Thoracic aorta (tissue), 2 donors: ENCODE results near the gene FAN1. TPM values are rescaled to one million over a fixed set of nuclear protein-coding genes. Genes with fewer than 3 reads are reported as not detected.

Experiments used
- ATAC-seq: fragments of 150-250 bp; one replicate; pipeline ENCODE4 v1.8.0; 2017; ENCODE audit warnings: low read depth; ENCODE audit not compliant: insufficient number of reproducible peaks, low FRiP score
- DNase-seq: peaks from one replicate; pipeline ENCODE4 v3.0.0-alpha.2; 2020; ENCODE audit warnings: low spot score
- H3K27ac ChIP-seq, 2 donors: fragments of 200-600 bp; sonication (generic); 1 replicate in 1 of 2; 2 replicates in 1 of 2; pipeline ENCODE4 v1.5.1; 2016; ENCODE audit warnings: mild to moderate bottlenecking in 2 of 2, moderate library complexity in 2 of 2
- H3K27me3 ChIP-seq: fragments of 200-600 bp; sonication (generic); replicated peaks from 2 replicates; pipeline ENCODE4 v1.6.0; 2016; ENCODE audit warnings: mild to moderate bottlenecking; ENCODE audit not compliant: insufficient read depth
- H3K36me3 ChIP-seq: fragments of 200-600 bp; sonication (generic); one replicate; pipeline ENCODE4 v1.5.1; 2016
- H3K4me1 ChIP-seq, 2 donors: fragments of 200-600 bp; sonication (generic); 1 replicate in 1 of 2; 2 replicates in 1 of 2; pipeline versions ENCODE4 v1.5.1 to v1.6.0; 2016; ENCODE audit warnings: low read depth in 2 of 2, mild to moderate bottlenecking in 1 of 2; ENCODE audit not compliant: control insufficient read depth in 1 of 2
- H3K4me3 ChIP-seq: fragments of 200-600 bp; sonication (generic); 2 replicates; pipeline ENCODE4 v1.5.1; 2016; ENCODE audit warnings: mild to moderate bottlenecking
- H3K9me3 ChIP-seq: fragments of 200-600 bp; sonication (generic); 2 replicates; pipeline ENCODE4 v1.5.1; 2016
- total RNA-seq, 2 donors: library from RNA; depleted of rRNA; stranded (reverse); fragments of >200 nt; gene quantifications; one replicate each; pipeline versions ENCODE4 v1.1.0 to v1.2.3, GENCODE V29; 2016
- TF ChIP-seq, protein P1 (sequence below): fragments of 200-600 bp; sonication (generic); IDR thresholded peaks from one replicate; pipeline ENCODE4 v1.5.1; 2019; ENCODE audit warnings: antibody characterized with exemption

FAN1 gene
- total RNA-seq, 2 donors from 2014 or later, result 5.8 to 14.5 TPM

DNA sequence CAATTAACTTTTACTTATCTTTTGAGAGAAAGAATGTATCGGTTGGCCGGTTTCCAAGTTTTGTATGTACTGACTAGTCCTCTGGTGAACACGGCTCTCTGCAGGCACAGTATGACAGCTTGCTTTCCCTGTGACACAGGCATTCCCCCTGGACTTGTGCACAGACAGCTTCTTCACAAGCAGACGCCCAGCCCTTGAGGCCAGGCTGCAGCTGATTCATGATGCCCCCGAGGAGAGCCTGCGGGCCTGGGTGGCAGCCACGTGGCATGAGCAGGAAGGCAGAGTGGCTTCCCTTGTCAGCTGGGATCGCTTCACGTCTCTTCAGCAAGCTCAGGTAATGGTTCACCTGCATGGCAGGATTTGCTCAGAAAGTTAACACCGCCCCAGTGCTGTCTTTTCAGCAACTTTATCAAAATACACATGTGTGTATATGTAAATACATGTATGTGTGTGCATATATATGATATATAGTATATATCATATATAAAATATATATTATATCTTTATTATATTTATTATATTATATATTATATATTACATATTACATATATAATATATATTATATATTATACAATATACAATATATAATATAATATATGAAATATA lies 25.5 kb downstream of the FAN1 start:
- H3K27me3 ChIP-seq, result no peaks in the 10 kb centered on the region
- H3K4me1 ChIP-seq, result no peaks in the 10 kb centered on the region
- ATAC-seq (no peak), DNase-seq (no peak)
- H3K9me3 ChIP-seq, result no peaks in the 10 kb centered on the region
- TF ChIP-seq, protein P1, sequence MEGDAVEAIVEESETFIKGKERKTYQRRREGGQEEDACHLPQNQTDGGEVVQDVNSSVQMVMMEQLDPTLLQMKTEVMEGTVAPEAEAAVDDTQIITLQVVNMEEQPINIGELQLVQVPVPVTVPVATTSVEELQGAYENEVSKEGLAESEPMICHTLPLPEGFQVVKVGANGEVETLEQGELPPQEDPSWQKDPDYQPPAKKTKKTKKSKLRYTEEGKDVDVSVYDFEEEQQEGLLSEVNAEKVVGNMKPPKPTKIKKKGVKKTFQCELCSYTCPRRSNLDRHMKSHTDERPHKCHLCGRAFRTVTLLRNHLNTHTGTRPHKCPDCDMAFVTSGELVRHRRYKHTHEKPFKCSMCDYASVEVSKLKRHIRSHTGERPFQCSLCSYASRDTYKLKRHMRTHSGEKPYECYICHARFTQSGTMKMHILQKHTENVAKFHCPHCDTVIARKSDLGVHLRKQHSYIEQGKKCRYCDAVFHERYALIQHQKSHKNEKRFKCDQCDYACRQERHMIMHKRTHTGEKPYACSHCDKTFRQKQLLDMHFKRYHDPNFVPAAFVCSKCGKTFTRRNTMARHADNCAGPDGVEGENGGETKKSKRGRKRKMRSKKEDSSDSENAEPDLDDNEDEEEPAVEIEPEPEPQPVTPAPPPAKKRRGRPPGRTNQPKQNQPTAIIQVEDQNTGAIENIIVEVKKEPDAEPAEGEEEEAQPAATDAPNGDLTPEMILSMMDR, result no peak
- peaks cover 41% of the 10 kb centered on the region for H3K36me3 ChIP-seq
- H3K4me3 ChIP-seq, result no peak overlapping the region
- no peak overlapping the region for H3K27ac ChIP-seq

DNA sequence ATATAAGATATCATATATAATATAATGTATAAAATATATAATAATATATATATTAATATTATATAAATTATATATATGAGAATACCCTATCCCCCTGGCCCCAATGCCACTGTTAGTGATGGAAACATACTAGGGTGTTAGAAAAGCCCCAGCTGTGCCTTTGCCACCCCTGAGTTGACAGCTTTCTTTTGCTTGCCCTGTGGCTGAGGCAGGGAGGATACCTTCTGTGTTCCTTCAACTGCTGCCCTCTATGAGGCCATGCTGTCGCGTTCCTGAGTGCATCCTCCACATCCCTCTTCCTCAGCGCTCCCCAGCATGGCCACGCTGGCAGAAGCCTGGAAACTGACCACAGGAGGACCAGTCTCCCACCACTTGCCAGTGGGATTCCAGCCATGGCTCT lies 26.3 kb downstream of the FAN1 start:
- peaks cover 40% of the 10 kb centered on the region for H3K36me3 ChIP-seq
- H3K9me3 ChIP-seq, result no peaks in the 10 kb centered on the region
- DNase-seq (no peak), ATAC-seq (no peak)
- TF ChIP-seq, protein P1, result no peak
- no peaks in the 10 kb centered on the region for H3K27me3 ChIP-seq
- H3K4me1 ChIP-seq, result no peaks in the 10 kb centered on the region
- H3K27ac ChIP-seq, result no peak overlapping the region
- H3K4me3 ChIP-seq, result no peak overlapping the region

DNA sequence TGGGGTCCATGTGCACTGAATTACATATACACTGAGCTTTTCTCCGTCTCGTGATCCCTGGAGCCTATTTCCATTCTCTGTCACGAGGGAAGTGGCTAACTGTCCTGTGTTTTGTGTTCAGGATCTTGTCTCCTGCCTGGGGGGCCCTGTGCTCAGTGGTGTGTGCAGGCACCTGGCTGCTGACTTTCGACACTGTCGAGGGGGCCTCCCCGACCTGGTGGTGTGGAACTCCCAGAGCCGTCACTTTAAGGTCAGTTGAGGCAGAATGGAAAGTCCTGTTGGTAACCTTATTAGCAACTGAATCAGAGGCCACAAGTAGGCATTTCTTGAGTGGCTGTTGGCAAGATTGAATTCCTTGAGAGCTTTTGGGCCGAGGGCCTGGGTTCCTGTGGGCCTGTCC lies 26.7 kb downstream of the FAN1 start:
- Histone ChIP-seq H3K4me3 (no peak overlapping the region), H3K4me1 (no peaks in the 10 kb centered on the region), H3K27me3 (no peaks in the 10 kb centered on the region), H3K9me3 (no peaks in the 10 kb centered on the region), H3K36me3 (peaks cover 37% of the 10 kb centered on the region), H3K27ac (no peak overlapping the region)
- TF ChIP-seq, protein P1, result no peak
- DNase-seq, result no peak
- no peak for ATAC-seq

DNA sequence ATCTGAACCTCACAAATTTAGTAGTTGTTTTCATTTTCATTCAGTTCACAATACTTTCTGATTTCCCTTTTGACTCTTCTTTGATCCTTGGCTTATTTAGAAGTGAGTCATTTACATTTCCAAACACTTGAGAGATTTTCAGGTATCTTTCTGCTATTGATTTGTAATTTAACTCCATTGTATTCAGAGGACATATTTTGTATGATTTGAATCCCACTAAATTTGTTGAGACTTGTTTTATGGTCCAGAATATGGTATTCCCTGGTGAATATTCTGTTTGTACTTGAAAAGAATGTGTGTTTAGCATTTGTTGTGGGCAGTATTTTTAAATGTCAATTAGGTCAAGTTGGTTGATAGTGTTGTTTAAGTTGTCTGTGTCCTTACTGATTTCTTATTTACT lies 29.6 kb downstream of the FAN1 start:
- H3K27me3 ChIP-seq, result no peaks in the 10 kb centered on the region
- H3K4me1 ChIP-seq, result no peaks in the 10 kb centered on the region
- no peak overlapping the region for H3K27ac ChIP-seq
- no peak for ATAC-seq
- H3K9me3 ChIP-seq, result no peaks in the 10 kb centered on the region
- peaks cover 26% of the 10 kb centered on the region for H3K36me3 ChIP-seq
- TF ChIP-seq, protein P1, result no peak
- no peak overlapping the region for H3K4me3 ChIP-seq
- DNase-seq, result no peak

DNA sequence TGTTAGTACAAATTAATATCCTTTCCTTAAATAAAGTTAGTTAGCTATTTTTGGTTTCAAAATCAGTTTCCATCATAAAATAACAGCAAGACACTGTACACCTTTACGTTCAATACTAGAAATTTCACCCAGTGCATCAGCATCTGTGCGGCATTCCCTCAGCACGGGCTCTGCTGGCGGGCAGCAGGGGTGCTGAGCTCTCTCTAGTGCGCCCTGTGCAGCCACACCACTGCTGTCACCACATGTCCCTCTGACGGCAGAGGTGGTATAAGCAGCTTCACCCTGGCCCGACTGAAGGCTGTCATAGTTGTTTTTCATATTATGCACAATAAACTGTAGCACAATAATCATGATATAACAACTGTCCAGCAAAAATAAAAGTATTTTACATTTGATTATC lies 35.4 kb downstream of the FAN1 start:
- Histone ChIP-seq H3K27ac (no peak overlapping the region), H3K4me3 (no peak overlapping the region), H3K4me1 (no peaks in the 10 kb centered on the region), H3K9me3 (no peaks in the 10 kb centered on the region), H3K36me3 (peaks cover 55% of the 10 kb centered on the region), H3K27me3 (no peaks in the 10 kb centered on the region)
- no peak for DNase-seq
- ATAC-seq, result no peak
- TF ChIP-seq, protein P1, result no peak
